Prostate gland (tissue), 2 donors: ENCODE results near the gene ZNF683. TPM values are rescaled to one million over a fixed set of nuclear protein-coding genes. Genes with fewer than 3 reads are reported as not detected.

ENCODE experiments used
- DNase-seq: peaks from one replicate; pipeline ENCODE4 v3.0.0-alpha.2; 2019; ENCODE audit warnings: low spot score
- H3K27ac ChIP-seq, 2 donors: fragments of 200-600 bp; sonication (generic); 2 replicates each; pipeline ENCODE4 v1.5.1; 2017 to 2019
- H3K27me3 ChIP-seq: fragments of 200-600 bp; sonication (generic); replicated peaks from 2 replicates; pipeline ENCODE4 v1.5.1; 2019; ENCODE audit not compliant: insufficient read depth
- H3K36me3 ChIP-seq, 2 donors: fragments of 200-600 bp; sonication (generic); 1 replicate in 1 of 2; 2 replicates in 1 of 2; pipeline versions ENCODE4 v1.5.1 to v1.8.1; 2017 to 2019
- H3K4me1 ChIP-seq: fragments of 200-600 bp; sonication (generic); replicated peaks from 2 replicates; pipeline ENCODE4 v1.5.1; 2019
- H3K4me3 ChIP-seq, 2 donors: fragments of 200-600 bp; sonication (generic); 2 replicates each; pipeline ENCODE4 v1.5.1; 2017 to 2019
- H3K9me3 ChIP-seq: fragments of 200-600 bp; sonication (generic); 2 replicates; pipeline ENCODE4 v1.5.1; 2017
- CTCF ChIP-seq, 4 experiments: fragments of 200-600 bp in 2 of 4; fragments of 450-650 bp in 2 of 4; sonication (generic) in 2 of 4; IDR thresholded peaks; 1 replicate in 3 of 4; 2 replicates in 1 of 4; pipeline ENCODE4 v1.5.1; 2016 to 2019; ENCODE audit warnings: antibody characterized with exemption in 4 of 4, mild to moderate bottlenecking in 2 of 4, moderate library complexity in 2 of 4
- POLR2A ChIP-seq: fragments of 450-650 bp; IDR thresholded peaks from one replicate; pipeline ENCODE4 v1.6.1; 2016; ENCODE audit warnings: antibody characterized with exemption, mild to moderate bottlenecking
- POLR2AphosphoS5 ChIP-seq: sonication (generic); formaldehyde crosslinking; IDR thresholded peaks from one replicate; pipeline ENCODE4 v1.6.1; 2017; ENCODE audit warnings: antibody characterized with exemption
- WGBS: methylation state at CpG from one replicate; pipeline ENCODE4 v1.1.5; 2018; 5-methylcytosine and 5-hydroxymethylcytosine counted together
- intact Hi-C: fragments of 100-400 bp; cut with DNase I; formaldehyde crosslinking; loops from one replicate; pipeline ENCODE4 v1.14.2; 2022
- total RNA-seq, 2 donors: library from RNA; depleted of rRNA; stranded (reverse); fragments of >200 nt; gene quantifications; one replicate each; pipeline ENCODE4 v1.1.0, GENCODE V29; 2016

Gene ZNF683
- total RNA-seq, 2 donors from 2014 or later: 4.8 TPM; not detected in 1

GRCh38 chr1:26344147-26344920 lies 28.2 kb downstream of the ZNF683 start:
- TF ChIP-seq POLR2A (no peak), POLR2AphosphoS5 (no peak)
- intact Hi-C loops: no loop called here
- Histone ChIP-seq H3K36me3 (no peaks in the 10 kb centered on the region), H3K9me3 (no peaks in the 10 kb centered on the region), H3K27ac (no peak overlapping the region), H3K27me3 (no peaks in the 10 kb centered on the region), H3K4me1 (no peaks in the 10 kb centered on the region), H3K4me3 (no peak overlapping the region)
- 85% methylated on average over 15 of the region's 15 CpGs for WGBS
- no peak for DNase-seq

- DNase-seq: no peak
- 73% methylated on average over 4 of the region's 4 CpGs for WGBS
- H3K27me3 ChIP-seq: no peaks in the 10 kb centered on the region
Observed at GRCh38 chr1:26340047-26340481, 32.5 kb downstream of the ZNF683 start.

DNA sequence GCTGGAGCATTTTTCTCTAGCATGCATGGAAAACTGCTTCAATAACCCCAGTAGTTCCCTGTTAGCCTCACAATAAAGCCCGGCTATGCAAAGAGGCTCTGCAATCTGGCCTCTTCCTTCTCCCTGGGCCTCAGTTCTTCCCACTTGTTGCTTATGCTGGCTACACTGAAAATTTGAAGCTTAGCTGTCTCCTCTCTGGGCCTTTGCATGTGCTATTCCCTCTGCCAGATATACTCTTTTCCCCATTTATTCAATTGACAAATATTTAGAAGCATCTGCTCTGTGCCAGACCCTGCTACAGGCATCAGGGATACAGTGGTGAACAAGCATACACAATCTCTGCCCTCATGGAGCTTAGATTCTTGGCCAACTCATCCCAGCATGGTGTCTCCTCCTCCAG lies 33.9 kb downstream of the ZNF683 start:
- no peaks in the 10 kb centered on the region for H3K36me3 ChIP-seq
- no peaks in the 10 kb centered on the region for H3K9me3 ChIP-seq
- H3K27ac ChIP-seq: no peak overlapping the region
- H3K27me3 ChIP-seq: no peaks in the 10 kb centered on the region
- H3K4me3 ChIP-seq: no peak overlapping the region
- 83% methylated on average over 1 of the region's 1 CpG for WGBS
- H3K4me1 ChIP-seq: no peaks in the 10 kb centered on the region
- intact Hi-C loops: no loop called here
- TF ChIP-seq POLR2A (no peak), CTCF (IDR thresholded peaks at IDR 0.05) (no peak), POLR2AphosphoS5 (no peak)
- DNase-seq: no peak

More at GRCh38 chr1:26340047-26340481, 32.5 kb downstream of the ZNF683 start:
- H3K9me3 ChIP-seq: no peaks in the 10 kb centered on the region
- no peak overlapping the region for H3K27ac ChIP-seq
- TF ChIP-seq POLR2A (no peak), POLR2AphosphoS5 (no peak), CTCF (IDR thresholded peaks at IDR 0.05) (no peak)
- no peaks in the 10 kb centered on the region for H3K36me3 ChIP-seq
- no peak overlapping the region for H3K4me3 ChIP-seq
- no peaks in the 10 kb centered on the region for H3K4me1 ChIP-seq
- intact Hi-C loops: no loop called here

DNA sequence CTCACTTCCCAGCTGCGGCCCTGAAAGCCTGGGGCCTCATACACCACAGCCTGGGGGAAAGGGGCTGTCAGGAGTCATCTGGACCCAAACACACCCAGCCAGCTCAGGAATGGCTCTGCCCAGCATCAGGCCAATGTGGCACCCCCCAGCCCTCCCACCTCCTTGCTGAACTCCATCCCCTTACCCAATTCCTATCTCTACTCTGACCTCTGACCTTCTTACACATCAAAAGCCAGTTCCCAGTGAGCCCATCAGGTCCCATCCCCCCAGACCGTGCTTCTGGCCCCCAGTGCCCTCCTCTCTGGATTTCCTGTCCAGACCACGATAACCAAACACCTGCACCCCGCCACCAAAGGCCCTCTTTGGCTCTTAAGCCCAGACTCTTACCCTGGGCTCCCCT lies 34.9 kb downstream of the ZNF683 start:
- TF ChIP-seq CTCF (IDR thresholded peaks at IDR 0.05) (no peak), POLR2A (no peak), POLR2AphosphoS5 (no peak)
- no peak overlapping the region for H3K27ac ChIP-seq
- H3K4me1 ChIP-seq: no peaks in the 10 kb centered on the region
- H3K9me3 ChIP-seq: no peaks in the 10 kb centered on the region
- 86% methylated on average over 4 of the region's 4 CpGs for WGBS
- H3K4me3 ChIP-seq: no peak overlapping the region
- intact Hi-C loops: no loop called here
- no peaks in the 10 kb centered on the region for H3K27me3 ChIP-seq
- H3K36me3 ChIP-seq: no peaks in the 10 kb centered on the region
- no peak for DNase-seq

DNA sequence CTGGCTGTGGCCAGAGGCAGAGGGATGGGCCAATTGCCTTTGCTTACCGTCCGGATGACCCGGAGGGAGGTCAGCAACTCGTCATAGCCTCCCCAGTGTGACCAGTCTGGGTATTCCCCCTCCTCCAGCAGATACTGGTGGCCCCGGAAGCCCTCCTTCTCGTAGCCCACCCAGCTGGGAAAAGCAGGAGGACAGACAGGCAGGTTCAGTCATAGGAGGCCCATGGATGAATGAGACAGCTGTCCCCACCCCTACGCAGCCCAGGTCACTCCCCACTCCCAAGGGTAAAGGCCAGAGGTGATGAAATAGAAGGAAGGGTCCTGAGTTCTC lies 35.4 kb downstream of the ZNF683 start:
- Histone ChIP-seq H3K4me3 (no peak overlapping the region), H3K9me3 (no peaks in the 10 kb centered on the region), H3K27ac (no peak overlapping the region), H3K36me3 (no peaks in the 10 kb centered on the region), H3K27me3 (no peaks in the 10 kb centered on the region), H3K4me1 (no peaks in the 10 kb centered on the region)
- intact Hi-C loops: no loop called here
- TF ChIP-seq CTCF (IDR thresholded peaks at IDR 0.05) (no peak), POLR2A (no peak), POLR2AphosphoS5 (no peak)
- 83% methylated on average over 7 of the region's 7 CpGs for WGBS
- no peak for DNase-seq
